ENCODE results near the gene CA14. TPM values are rescaled to one million over a fixed set of nuclear protein-coding genes. Genes with fewer than 3 reads are reported as not detected.
"Not testable (repeated sequence)": the region's sequence is repeated elsewhere in the genome, so short reads cannot be mapped to it uniquely, and the experiment has no call there.

Gene CA14
- total RNA-seq = not detected

DNA sequence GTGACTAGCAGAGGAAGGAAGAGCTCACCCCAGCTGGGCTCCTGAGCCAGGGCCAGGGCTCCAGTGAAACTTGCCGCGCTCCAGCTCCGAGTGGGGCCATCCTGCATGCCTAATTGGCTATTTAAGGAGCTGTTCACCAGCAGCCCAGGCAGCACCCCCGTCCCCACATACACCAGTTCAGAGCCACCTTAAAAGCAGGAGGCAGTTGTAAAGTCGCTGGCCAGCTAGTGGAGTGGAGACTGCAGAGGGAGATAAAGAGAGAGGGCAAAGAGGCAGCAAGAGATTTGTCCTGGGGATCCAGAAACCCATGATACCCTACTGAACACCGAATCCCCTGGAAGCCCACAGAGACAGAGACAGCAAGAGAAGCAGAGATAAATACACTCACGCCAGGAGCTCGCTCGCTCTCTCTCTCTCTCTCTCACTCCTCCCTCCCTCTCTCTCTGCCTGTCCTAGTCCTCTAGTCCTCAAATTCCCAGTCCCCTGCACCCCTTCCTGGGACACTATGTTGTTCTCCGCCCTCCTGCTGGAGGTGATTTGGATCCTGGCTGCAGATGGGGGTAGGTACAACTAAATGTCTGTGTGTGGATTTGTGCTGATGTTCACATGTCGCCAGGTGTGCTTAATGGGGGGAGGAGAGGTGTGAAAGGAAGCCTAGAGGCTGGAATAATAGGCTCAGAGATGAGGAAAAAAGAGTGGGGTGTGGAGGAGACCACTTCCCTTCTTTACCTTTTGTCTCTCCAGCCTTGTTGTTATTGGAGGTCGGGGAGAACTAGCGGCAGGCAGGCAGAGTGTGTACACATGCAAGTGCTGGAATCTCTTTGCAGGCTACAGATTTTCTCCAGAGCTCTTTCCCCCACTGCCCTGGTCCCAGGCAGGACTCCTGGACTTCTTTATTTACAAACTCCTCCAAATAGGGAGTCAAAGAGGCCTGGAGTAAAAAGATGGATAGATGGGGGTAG is at the start of gene CA14:
CA14 (plus strand) TSS at position 151 of the 962 bp plus-strand sequence; CDS start at position 506, 355 bp downstream.
- Mint-ChIP-seq H3K36me3 (ENCODE audit: low read depth) (no peaks in the 10 kb centered on the region), H3K9me3 (ENCODE audit: low read depth) (no peaks in the 10 kb centered on the region), H3K27me3 (peaks cover 28% of the 10 kb centered on the region), H3K4me1 (peaks cover 11% of the 10 kb centered on the region), H3K27ac (no peak within 1 kb of the TSS), H3K4me3 (no peak within 1 kb of the TSS)
- POLR2A ChIA-PET = no interaction called here
- ATAC-seq (no peak), DNase-seq (no peak)
- intact Hi-C loops (cut with DNase I, micrococcal nuclease) = loop anchor here (2.0 to 10.0 kb wide), 7 partner anchors 63 to 739 kb away; partner anchors contain the start of genes PRPF3 (in 2 of the 2) and TARS2 (in 1 of the 2)
- CTCF ChIA-PET = interaction anchor here (0.6 to 3.7 kb wide), 5 partner anchors 22 to 304 kb away, joined by 3 to 20 read pairs (median 4); partner anchors contain the start of gene FALEC

- CTCF ChIA-PET; POLR2A ChIA-PET; H3K4me3 Mint-ChIP-seq; DNase-seq; H3K36me3 Mint-ChIP-seq (ENCODE audit: low read depth); ATAC-seq; H3K27me3 Mint-ChIP-seq; H3K27ac Mint-ChIP-seq; H3K4me1 Mint-ChIP-seq; H3K9me3 Mint-ChIP-seq (ENCODE audit: low read depth); intact Hi-C loops (cut with DNase I, micrococcal nuclease): not testable (repeated sequence)
These were observed 49.1 kb upstream of the CA14 start for GRCh38 chr1:150208460-150208859.

GRCh38 chr1:150210091-150210490 is 47.5 kb upstream of the CA14 start:
- DNase-seq = no peak
- H3K27me3 Mint-ChIP-seq = peaks cover 2% of the 10 kb centered on the region
- intact Hi-C loops (cut with DNase I, micrococcal nuclease) = no loop called here
- no peaks in the 10 kb centered on the region for H3K36me3 Mint-ChIP-seq (ENCODE audit: low read depth)
- ChIA-PET CTCF (interaction anchor here (0.9 kb wide), 1 partner anchor 22 kb away, joined by 3 read pairs; no protein-coding TSS in a partner anchor), POLR2A (interaction anchor here (0.6 to 0.7 kb wide), 3 partner anchors 20 to 225 kb away, joined by 3 to 6 read pairs (median 4); no protein-coding TSS in a partner anchor)
- H3K9me3 Mint-ChIP-seq (ENCODE audit: low read depth) = no peaks in the 10 kb centered on the region
- H3K27ac Mint-ChIP-seq = no peak overlapping the region
- no peak for ATAC-seq
- H3K4me3 Mint-ChIP-seq = no peak overlapping the region
- peaks cover 19% of the 10 kb centered on the region for H3K4me1 Mint-ChIP-seq

GRCh38 chr1:150210706-150211105 is 46.9 kb upstream of the CA14 start:
- ChIA-PET CTCF (interaction anchor here (0.6 to 0.9 kb wide), 2 partner anchors 22 to 23 kb away, joined by 3 read pairs; no protein-coding TSS in a partner anchor), POLR2A (interaction anchor here (0.6 to 0.7 kb wide), 2 partner anchors 85 to 226 kb away, joined by 3 to 6 read pairs; no protein-coding TSS in a partner anchor)
- Mint-ChIP-seq H3K4me1 (peaks cover 19% of the 10 kb centered on the region), H3K4me3 (no peak overlapping the region), H3K9me3 (ENCODE audit: low read depth) (no peaks in the 10 kb centered on the region), H3K27me3 (peaks cover 2% of the 10 kb centered on the region), H3K36me3 (ENCODE audit: low read depth) (no peaks in the 10 kb centered on the region), H3K27ac (no peak overlapping the region)
- DNase-seq = no peak
- intact Hi-C loops (cut with DNase I, micrococcal nuclease) = no loop called here
- ATAC-seq = no peak

GRCh38 chr1:150212070-150212469 is 45.5 kb upstream of the CA14 start:
- Mint-ChIP-seq H3K27me3 (no peaks in the 10 kb centered on the region), H3K4me1 (peaks cover 19% of the 10 kb centered on the region), H3K9me3 (ENCODE audit: low read depth) (no peaks in the 10 kb centered on the region), H3K36me3 (ENCODE audit: low read depth) (no peaks in the 10 kb centered on the region), H3K4me3 (no peak overlapping the region), H3K27ac (no peak overlapping the region)
- intact Hi-C loops (cut with DNase I, micrococcal nuclease) = no loop called here
- CTCF ChIA-PET = no interaction called here
- no peak for DNase-seq
- POLR2A ChIA-PET = no interaction called here
- ATAC-seq = no peak

DNA sequence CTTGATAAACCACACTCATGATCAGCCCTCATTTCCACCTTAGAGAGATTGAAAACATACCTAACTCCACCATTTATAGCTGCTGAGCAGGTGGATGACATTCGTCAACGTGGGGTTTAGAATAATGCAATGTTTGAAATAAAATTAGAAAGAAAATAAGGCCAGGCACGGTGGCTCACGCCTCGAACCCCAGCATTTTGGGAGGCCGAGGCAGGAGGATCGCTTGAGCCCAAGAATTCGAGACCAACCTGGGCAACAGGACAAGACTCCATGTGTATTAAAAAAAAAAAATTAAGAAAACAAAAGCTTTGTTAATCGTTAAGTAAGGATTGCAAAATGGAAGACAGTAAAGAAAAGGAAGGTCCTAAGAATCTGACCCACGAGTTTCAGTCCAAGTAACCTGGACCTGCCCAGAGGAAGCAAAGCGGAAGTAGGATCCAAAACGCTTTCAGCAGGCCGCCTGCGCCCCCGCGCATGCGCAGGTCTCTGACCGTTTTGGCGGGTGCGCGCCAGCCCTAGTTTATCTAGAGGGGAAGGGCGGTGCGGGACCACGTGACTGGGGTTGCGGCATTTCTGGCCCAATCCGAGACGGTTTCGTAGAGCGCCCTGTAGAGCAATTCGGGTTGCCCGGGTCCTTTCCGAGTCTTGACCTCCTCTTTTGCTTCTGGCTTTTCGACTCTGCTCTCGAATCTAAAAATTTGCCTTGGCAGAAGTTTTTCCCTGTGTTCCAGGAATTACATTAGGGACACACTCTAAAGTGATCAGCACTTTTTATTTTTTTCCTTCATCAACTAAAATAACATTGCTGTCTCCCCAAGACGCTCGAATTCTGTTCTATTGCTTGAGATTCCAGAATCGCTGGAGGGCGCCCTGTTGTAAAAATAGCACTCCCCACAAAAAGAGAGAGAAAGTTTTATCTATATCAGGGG is 44.1 kb upstream of the CA14 start:
- Mint-ChIP-seq H3K36me3 (ENCODE audit: low read depth) (no peaks in the 10 kb centered on the region), H3K27ac (peak overlapping the region; percentile 96)
- intact Hi-C loops (cut with DNase I, micrococcal nuclease) = loop anchor here (1.0 kb wide), 4 partner anchors 21 to 146 kb away; partner anchors contain the start of genes ANP32E (in 1 of the 2), MRPS21 (in 1 of the 2) and VPS45 (in 1 of the 2)

GRCh38 chr1:150214099-150214756 is 43.3 kb upstream of the CA14 start:
- H3K27me3 Mint-ChIP-seq; ATAC-seq; intact Hi-C loops (cut with DNase I, micrococcal nuclease); H3K36me3 Mint-ChIP-seq (ENCODE audit: low read depth); H3K9me3 Mint-ChIP-seq (ENCODE audit: low read depth); CTCF ChIA-PET; DNase-seq: not testable (repeated sequence)
- POLR2A ChIA-PET = interaction anchor here (0.6 to 1.5 kb wide), 3 partner anchors 16 to 55 kb away, joined by 3 to 5 read pairs (median 3); partner anchors contain the start of gene APH1A
- H3K27ac Mint-ChIP-seq = peak overlapping the region; percentile 96
- H3K4me3 Mint-ChIP-seq = peak overlapping the region; percentile 73
- peaks cover 19% of the 10 kb centered on the region for H3K4me1 Mint-ChIP-seq

More for the DNA sequence above, 44.1 kb upstream of the CA14 start:
- H3K27me3 Mint-ChIP-seq = no peaks in the 10 kb centered on the region
- no peaks in the 10 kb centered on the region for H3K9me3 Mint-ChIP-seq (ENCODE audit: low read depth)
- peak; percentile 96 for DNase-seq
- H3K4me3 Mint-ChIP-seq = peak overlapping the region; percentile 73
- H3K4me1 Mint-ChIP-seq = peaks cover 19% of the 10 kb centered on the region
- POLR2A ChIA-PET = interaction anchor here (1.5 kb wide), 1 partner anchor 17 kb away, joined by 5 read pairs; no protein-coding TSS in a partner anchor
- CTCF ChIA-PET = interaction anchor here (0.6 to 0.9 kb wide), 4 partner anchors 17 to 272 kb away, joined by 3 read pairs; no protein-coding TSS in a partner anchor
- peak; percentile 100 for ATAC-seq

DNA sequence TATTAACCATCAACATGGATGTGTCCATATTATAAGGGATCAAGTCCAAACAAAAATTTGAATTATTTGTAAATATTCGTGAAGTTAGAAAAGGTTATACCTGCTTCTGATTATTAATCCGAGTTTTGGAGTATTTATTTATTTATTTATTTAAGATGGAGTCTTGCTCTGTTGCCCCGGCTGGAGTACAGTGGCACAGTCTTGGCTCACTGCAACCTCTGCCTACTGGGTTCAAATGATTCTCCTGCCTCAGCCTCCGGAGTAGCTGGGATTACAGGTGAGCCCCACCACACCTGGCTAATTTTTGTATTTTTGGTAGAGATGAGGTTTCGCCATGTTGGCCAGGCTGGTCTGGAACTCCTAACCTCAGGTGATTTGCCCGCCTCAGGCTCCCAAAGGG is 41.7 kb upstream of the CA14 start:
- H3K27me3 Mint-ChIP-seq; H3K36me3 Mint-ChIP-seq (ENCODE audit: low read depth); DNase-seq; H3K9me3 Mint-ChIP-seq (ENCODE audit: low read depth); ATAC-seq; H3K4me3 Mint-ChIP-seq; H3K27ac Mint-ChIP-seq; intact Hi-C loops (cut with DNase I, micrococcal nuclease): not testable (repeated sequence)
- POLR2A ChIA-PET = interaction anchor here (0.6 kb wide), 1 partner anchor 67 kb away, joined by 3 read pairs; no protein-coding TSS in a partner anchor
- H3K4me1 Mint-ChIP-seq = peaks cover 19% of the 10 kb centered on the region
- CTCF ChIA-PET = interaction anchor here (0.6 to 0.7 kb wide), 2 partner anchors 90 to 266 kb away, joined by 3 read pairs; no protein-coding TSS in a partner anchor

- H3K4me1 Mint-ChIP-seq = no peaks in the 10 kb centered on the region
- POLR2A ChIA-PET = no interaction called here
- intact Hi-C loops (cut with DNase I, micrococcal nuclease) = no loop called here
- CTCF ChIA-PET = no interaction called here
- H3K27me3 Mint-ChIP-seq = no peaks in the 10 kb centered on the region
- H3K36me3 Mint-ChIP-seq (ENCODE audit: low read depth) = peaks cover 27% of the 10 kb centered on the region
- H3K4me3 Mint-ChIP-seq = no peak overlapping the region
- no peak overlapping the region for H3K27ac Mint-ChIP-seq
- no peaks in the 10 kb centered on the region for H3K9me3 Mint-ChIP-seq (ENCODE audit: low read depth)
- DNase-seq = no peak
- ATAC-seq = no peak
These were observed 36.0 kb upstream of the CA14 start for GRCh38 chr1:150221552-150221951.

DNA sequence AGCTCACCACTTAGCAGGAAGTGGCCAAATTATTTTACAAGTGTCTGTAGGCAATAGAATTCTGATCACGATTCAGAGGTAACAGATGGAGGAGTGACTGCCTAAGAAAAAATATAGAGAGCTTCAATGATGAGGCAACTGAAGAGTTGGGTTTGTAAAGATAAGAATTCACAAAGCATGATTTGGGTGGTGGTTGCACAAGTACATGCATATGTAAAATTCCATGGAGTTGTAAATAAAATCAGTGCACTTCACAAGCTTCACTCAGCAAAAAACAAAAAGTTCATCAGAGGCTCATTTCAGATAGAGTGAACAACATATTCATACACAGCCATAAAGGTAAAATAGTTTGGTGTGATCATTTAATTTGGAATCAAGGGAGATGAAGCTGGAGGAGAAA is 32.6 kb upstream of the CA14 start:
- H3K4me3 Mint-ChIP-seq = no peak overlapping the region
- intact Hi-C loops (cut with DNase I, micrococcal nuclease) = no loop called here
- H3K4me1 Mint-ChIP-seq = no peaks in the 10 kb centered on the region
- no peak overlapping the region for H3K27ac Mint-ChIP-seq
- DNase-seq (no peak), ATAC-seq (no peak)
- no peaks in the 10 kb centered on the region for H3K9me3 Mint-ChIP-seq (ENCODE audit: low read depth)
- H3K27me3 Mint-ChIP-seq = no peaks in the 10 kb centered on the region
- peaks cover 49% of the 10 kb centered on the region for H3K36me3 Mint-ChIP-seq (ENCODE audit: low read depth)
- ChIA-PET POLR2A (interaction anchor here (1.2 kb wide), 1 partner anchor 9 kb away, joined by 3 read pairs; no protein-coding TSS in a partner anchor), CTCF (interaction anchor here (0.9 to 1.3 kb wide), 2 partner anchors 9 to 37 kb away, joined by 4 to 6 read pairs; no protein-coding TSS in a partner anchor)
